ENCODE data around the gene EFCAB13. TPM values are rescaled to one million over a fixed set of nuclear protein-coding genes. Genes with fewer than 3 reads are reported as not detected.

Gene EFCAB13
- total RNA-seq, 1 donor from 2014 or later = 3.3 TPM

GRCh38 chr17:47288531-47289116 lies 35.1 kb upstream of the EFCAB13 start:
- Mint-ChIP-seq H3K4me1 (ENCODE audit: low read depth, unreplicated experiment) (no peaks in the 10 kb centered on the region), H3K9me3 (ENCODE audit: unreplicated experiment) (peaks cover 2% of the 10 kb centered on the region), H3K36me3 (ENCODE audit: unreplicated experiment) (peaks cover 7% of the 10 kb centered on the region), H3K27me3 (ENCODE audit: unreplicated experiment) (peaks cover 4% of the 10 kb centered on the region), H3K27ac (ENCODE audit: unreplicated experiment) (no peak overlapping the region), H3K4me3 (ENCODE audit: unreplicated experiment) (no peak overlapping the region)
- DNase-seq = no peak
- no peak for TF ChIP-seq CTCF (IDR thresholded peaks at IDR 0.05; ENCODE audit: partially characterized antibody, unreplicated experiment)

- peaks cover 4% of the 10 kb centered on the region for H3K27me3 Mint-ChIP-seq (ENCODE audit: unreplicated experiment)
- no peak for TF ChIP-seq CTCF (IDR thresholded peaks at IDR 0.05; ENCODE audit: partially characterized antibody, unreplicated experiment)
These were observed 34.5 kb upstream of the EFCAB13 start for GRCh38 chr17:47289302-47289701.

GRCh38 chr17:47290870-47291241 lies 32.9 kb upstream of the EFCAB13 start:
- no peak overlapping the region for H3K27ac Mint-ChIP-seq (ENCODE audit: unreplicated experiment)
- DNase-seq = no peak
- H3K9me3 Mint-ChIP-seq (ENCODE audit: unreplicated experiment) = peaks cover 2% of the 10 kb centered on the region
- peaks cover 4% of the 10 kb centered on the region for H3K27me3 Mint-ChIP-seq (ENCODE audit: unreplicated experiment)
- H3K4me1 Mint-ChIP-seq (ENCODE audit: low read depth, unreplicated experiment) = no peaks in the 10 kb centered on the region
- H3K36me3 Mint-ChIP-seq (ENCODE audit: unreplicated experiment) = peaks cover 7% of the 10 kb centered on the region
- no peak for TF ChIP-seq CTCF (IDR thresholded peaks at IDR 0.05; ENCODE audit: partially characterized antibody, unreplicated experiment)
- H3K4me3 Mint-ChIP-seq (ENCODE audit: unreplicated experiment) = no peak overlapping the region

More at GRCh38 chr17:47289302-47289701, 34.5 kb upstream of the EFCAB13 start:
- no peak overlapping the region for H3K4me3 Mint-ChIP-seq (ENCODE audit: unreplicated experiment)
- H3K36me3 Mint-ChIP-seq (ENCODE audit: unreplicated experiment) = peaks cover 7% of the 10 kb centered on the region
- peaks cover 2% of the 10 kb centered on the region for H3K9me3 Mint-ChIP-seq (ENCODE audit: unreplicated experiment)
- no peak overlapping the region for H3K27ac Mint-ChIP-seq (ENCODE audit: unreplicated experiment)
- no peak for DNase-seq
- no peaks in the 10 kb centered on the region for H3K4me1 Mint-ChIP-seq (ENCODE audit: low read depth, unreplicated experiment)

- DNase-seq = no peak
- H3K27ac Mint-ChIP-seq (ENCODE audit: unreplicated experiment) = no peak overlapping the region
- H3K4me3 Mint-ChIP-seq (ENCODE audit: unreplicated experiment) = no peak overlapping the region
- peaks cover 2% of the 10 kb centered on the region for H3K9me3 Mint-ChIP-seq (ENCODE audit: unreplicated experiment)
- H3K4me1 Mint-ChIP-seq (ENCODE audit: low read depth, unreplicated experiment) = no peaks in the 10 kb centered on the region
- no peak for TF ChIP-seq CTCF (IDR thresholded peaks at IDR 0.05; ENCODE audit: partially characterized antibody, unreplicated experiment)
- peaks cover 7% of the 10 kb centered on the region for H3K36me3 Mint-ChIP-seq (ENCODE audit: unreplicated experiment)
- H3K27me3 Mint-ChIP-seq (ENCODE audit: unreplicated experiment) = peaks cover 4% of the 10 kb centered on the region
These were observed 32.4 kb upstream of the EFCAB13 start for GRCh38 chr17:47291242-47291873.

- Mint-ChIP-seq H3K27me3 (ENCODE audit: unreplicated experiment) (peaks cover 7% of the 10 kb centered on the region), H3K36me3 (ENCODE audit: unreplicated experiment) (peaks cover 7% of the 10 kb centered on the region), H3K4me1 (ENCODE audit: low read depth, unreplicated experiment) (no peaks in the 10 kb centered on the region), H3K9me3 (ENCODE audit: unreplicated experiment) (peaks cover 2% of the 10 kb centered on the region), H3K4me3 (ENCODE audit: unreplicated experiment) (no peak overlapping the region), H3K27ac (ENCODE audit: unreplicated experiment) (no peak overlapping the region)
- no peak for DNase-seq
- TF ChIP-seq CTCF (IDR thresholded peaks at IDR 0.05; ENCODE audit: partially characterized antibody, unreplicated experiment) = no peak
These were observed 31.5 kb upstream of the EFCAB13 start for GRCh38 chr17:47292206-47292605.
